H1 (cell line): ENCODE results near the gene TBRG4.

Experiments used
- EZH2 ChIP-seq: fragments of 200-600 bp; sonication (generic); IDR thresholded peaks from 2 replicates; pipeline ENCODE4 v1.7.1; 2012; ENCODE audit warnings: low read depth, mild to moderate bottlenecking, moderate library complexity, low read length, inconsistent platforms; ENCODE audit not compliant: severe bottlenecking
- GABPA ChIP-seq: IDR thresholded peaks from 2 replicates; pipeline ENCODE4 v1.6.1; 2011; ENCODE audit warnings: mild to moderate bottlenecking, low read length, moderate library complexity, borderline replicate concordance; ENCODE audit not compliant: insufficient read depth
- MAX ChIP-seq: IDR thresholded peaks from 2 replicates; pipeline ENCODE4 v1.6.1; 2012; ENCODE audit warnings: inconsistent platforms
- RFX5 ChIP-seq: IDR thresholded peaks from 2 replicates; pipeline ENCODE4 v1.6.1; 2011; ENCODE audit warnings: low read depth, low read length, improper control_type of control experiment, borderline replicate concordance
- TAF1 ChIP-seq: IDR thresholded peaks from 2 replicates; pipeline ENCODE4 v1.6.1; 2011; ENCODE audit warnings: mild to moderate bottlenecking, low read depth, low read length
- TF ChIP-seq, protein P1 (sequence below), 3 experiments: IDR thresholded peaks; 1 replicate in 2 of 3; 2 replicates in 1 of 3; pipeline versions ENCODE4 v1.5.1 to v1.6.1; 2011; ENCODE audit warnings: low read length in 3 of 3, mild to moderate bottlenecking in 3 of 3, inconsistent platforms in 2 of 3, low read depth in 1 of 3, moderate library complexity in 1 of 3; ENCODE audit not compliant: insufficient read depth in 1 of 3; ENCODE audit errors: control extremely low read depth in 1 of 3

GRCh38 chr7:45126920-45127319 is 15.4 kb upstream of the TBRG4 start:
- TF ChIP-seq GABPA = no peak
- TF ChIP-seq, protein P1, sequence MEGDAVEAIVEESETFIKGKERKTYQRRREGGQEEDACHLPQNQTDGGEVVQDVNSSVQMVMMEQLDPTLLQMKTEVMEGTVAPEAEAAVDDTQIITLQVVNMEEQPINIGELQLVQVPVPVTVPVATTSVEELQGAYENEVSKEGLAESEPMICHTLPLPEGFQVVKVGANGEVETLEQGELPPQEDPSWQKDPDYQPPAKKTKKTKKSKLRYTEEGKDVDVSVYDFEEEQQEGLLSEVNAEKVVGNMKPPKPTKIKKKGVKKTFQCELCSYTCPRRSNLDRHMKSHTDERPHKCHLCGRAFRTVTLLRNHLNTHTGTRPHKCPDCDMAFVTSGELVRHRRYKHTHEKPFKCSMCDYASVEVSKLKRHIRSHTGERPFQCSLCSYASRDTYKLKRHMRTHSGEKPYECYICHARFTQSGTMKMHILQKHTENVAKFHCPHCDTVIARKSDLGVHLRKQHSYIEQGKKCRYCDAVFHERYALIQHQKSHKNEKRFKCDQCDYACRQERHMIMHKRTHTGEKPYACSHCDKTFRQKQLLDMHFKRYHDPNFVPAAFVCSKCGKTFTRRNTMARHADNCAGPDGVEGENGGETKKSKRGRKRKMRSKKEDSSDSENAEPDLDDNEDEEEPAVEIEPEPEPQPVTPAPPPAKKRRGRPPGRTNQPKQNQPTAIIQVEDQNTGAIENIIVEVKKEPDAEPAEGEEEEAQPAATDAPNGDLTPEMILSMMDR (IDR thresholded peaks at IDR 0.05; ENCODE audit: control extremely low read depth in 1 of 3, insufficient read depth in 1 of 3, low read depth in 1 of 3, low read length in 3 of 3) = no peak
- no peak for TF ChIP-seq TAF1
- TF ChIP-seq EZH2 = no peak
- TF ChIP-seq MAX = no peak
- TF ChIP-seq RFX5 = no peak
